Measurements from ENCODE around the gene SDR39U1. TPM values are rescaled to one million over a fixed set of nuclear protein-coding genes. Genes with fewer than 3 reads are reported as not detected.

Gene SDR39U1
- total RNA-seq, 2 donors from 2014 or later, result 40.4 to 41.3 TPM

GRCh38 chr14:24435998-24436354, 6.6 kb downstream of the SDR39U1 start:
- peaks cover 43% of the 10 kb centered on the region for H3K36me3 ChIP-seq (ENCODE audit: control insufficient read depth, insufficient read depth, low read length)

GRCh38 chr14:24435192-24435810, 7.3 kb downstream of the SDR39U1 start:
- Histone ChIP-seq H3K4me3 (ENCODE audit: low read length) (no peak overlapping the region), H3K9ac (ENCODE audit: extremely low read depth, low read length, poor library complexity, severe bottlenecking) (no peak overlapping the region), H3K27ac (ENCODE audit: low read depth, low read length) (no peak overlapping the region), H3K27me3 (ENCODE audit: control insufficient read depth, insufficient read depth, low read length, poor library complexity, severe bottlenecking) (no peaks in the 10 kb centered on the region), H3K36me3 (ENCODE audit: control insufficient read depth, insufficient read depth, low read length) (peaks cover 43% of the 10 kb centered on the region), H3K9me3 (ENCODE audit: control insufficient read depth, low read length) (no peaks in the 10 kb centered on the region), H3K4me1 (ENCODE audit: control insufficient read depth, insufficient read depth, low read length) (peaks cover 17% of the 10 kb centered on the region)
- Mint-ChIP-seq H3K4me3 (no peak overlapping the region), H3K9me3 (no peaks in the 10 kb centered on the region), H3K36me3 (ENCODE audit: low read depth) (peaks cover 52% of the 10 kb centered on the region), H3K27ac (no peak overlapping the region), H3K27me3 (ENCODE audit: insufficient read depth) (no peaks in the 10 kb centered on the region), H3K4me1 (peaks cover 22% of the 10 kb centered on the region)
- DNase-seq, result no peak
- 96% methylated on average over 2 of the region's 2 CpGs; no CpG with 5 or more reads in 1 of the 2 experiments for WGBS, 2 experiments (ENCODE audit: insufficient coverage in 1 of 2, insufficient read length in 1 of 2)
- no peak for TF ChIP-seq CTCF (conservative IDR thresholded peaks at IDR 0.05)

More at GRCh38 chr14:24435998-24436354, 6.6 kb downstream of the SDR39U1 start:
- peaks cover 56% of the 10 kb centered on the region for H3K36me3 Mint-ChIP-seq (ENCODE audit: low read depth)
- WGBS, 2 experiments (ENCODE audit: insufficient coverage in 1 of 2, insufficient read length in 1 of 2), result 70 to 72% methylated on average over 5 to 6 of the region's 6 CpGs
- Histone ChIP-seq H3K4me3 (ENCODE audit: low read length) (no peak overlapping the region), H3K9me3 (ENCODE audit: control insufficient read depth, low read length) (no peaks in the 10 kb centered on the region), H3K9ac (ENCODE audit: extremely low read depth, low read length, poor library complexity, severe bottlenecking) (no peak overlapping the region), H3K27me3 (ENCODE audit: control insufficient read depth, insufficient read depth, low read length, poor library complexity, severe bottlenecking) (no peaks in the 10 kb centered on the region), H3K4me1 (ENCODE audit: control insufficient read depth, insufficient read depth, low read length) (peaks cover 23% of the 10 kb centered on the region), H3K27ac (ENCODE audit: low read depth, low read length) (no peak overlapping the region)
- no peak for TF ChIP-seq CTCF (conservative IDR thresholded peaks at IDR 0.05)
- no peaks in the 10 kb centered on the region for H3K27me3 Mint-ChIP-seq (ENCODE audit: insufficient read depth)
- H3K4me1 Mint-ChIP-seq, result peaks cover 25% of the 10 kb centered on the region
- no peaks in the 10 kb centered on the region for H3K9me3 Mint-ChIP-seq
- H3K27ac Mint-ChIP-seq, result no peak overlapping the region
- no peak overlapping the region for H3K4me3 Mint-ChIP-seq
- DNase-seq, result no peak

- H3K27ac Mint-ChIP-seq, result no peak overlapping the region
- Histone ChIP-seq H3K27me3 (ENCODE audit: control insufficient read depth, insufficient read depth, low read length, poor library complexity, severe bottlenecking) (no peaks in the 10 kb centered on the region), H3K27ac (ENCODE audit: low read depth, low read length) (no peak overlapping the region), H3K4me1 (ENCODE audit: control insufficient read depth, insufficient read depth, low read length) (peaks cover 12% of the 10 kb centered on the region), H3K9ac (ENCODE audit: extremely low read depth, low read length, poor library complexity, severe bottlenecking) (no peak overlapping the region), H3K36me3 (ENCODE audit: control insufficient read depth, insufficient read depth, low read length) (peaks cover 43% of the 10 kb centered on the region), H3K4me3 (ENCODE audit: low read length) (no peak overlapping the region), H3K9me3 (ENCODE audit: control insufficient read depth, low read length) (no peaks in the 10 kb centered on the region)
- peaks cover 51% of the 10 kb centered on the region for H3K36me3 Mint-ChIP-seq (ENCODE audit: low read depth)
- H3K9me3 Mint-ChIP-seq, result no peaks in the 10 kb centered on the region
- 92% methylated on average over 3 of the region's 3 CpGs; no CpG with 5 or more reads in 1 of the 2 experiments for WGBS, 2 experiments (ENCODE audit: insufficient coverage in 1 of 2, insufficient read length in 1 of 2)
- H3K4me1 Mint-ChIP-seq, result peaks cover 21% of the 10 kb centered on the region
- no peak for DNase-seq
- TF ChIP-seq CTCF (conservative IDR thresholded peaks at IDR 0.05), result no peak
- no peaks in the 10 kb centered on the region for H3K27me3 Mint-ChIP-seq (ENCODE audit: insufficient read depth)
- no peak overlapping the region for H3K4me3 Mint-ChIP-seq
These were observed 7.9 kb downstream of the SDR39U1 start for GRCh38 chr14:24434676-24435075.
